ENCODE results near the gene ALG14.
"Not testable (repeated sequence)": the region's sequence is repeated elsewhere in the genome, so short reads cannot be mapped to it uniquely, and the experiment has no call there.

The ALG14 gene

GRCh38 chr1:95005584-95005983 lies 67.2 kb downstream of the ALG14 start:
- no peak for DNase-seq

- no peak for DNase-seq
These were observed 68.7 kb downstream of the ALG14 start for GRCh38 chr1:95004013-95004412.

- no peak for DNase-seq
These were observed 69.4 kb downstream of the ALG14 start for GRCh38 chr1:95003433-95003738.

DNA sequence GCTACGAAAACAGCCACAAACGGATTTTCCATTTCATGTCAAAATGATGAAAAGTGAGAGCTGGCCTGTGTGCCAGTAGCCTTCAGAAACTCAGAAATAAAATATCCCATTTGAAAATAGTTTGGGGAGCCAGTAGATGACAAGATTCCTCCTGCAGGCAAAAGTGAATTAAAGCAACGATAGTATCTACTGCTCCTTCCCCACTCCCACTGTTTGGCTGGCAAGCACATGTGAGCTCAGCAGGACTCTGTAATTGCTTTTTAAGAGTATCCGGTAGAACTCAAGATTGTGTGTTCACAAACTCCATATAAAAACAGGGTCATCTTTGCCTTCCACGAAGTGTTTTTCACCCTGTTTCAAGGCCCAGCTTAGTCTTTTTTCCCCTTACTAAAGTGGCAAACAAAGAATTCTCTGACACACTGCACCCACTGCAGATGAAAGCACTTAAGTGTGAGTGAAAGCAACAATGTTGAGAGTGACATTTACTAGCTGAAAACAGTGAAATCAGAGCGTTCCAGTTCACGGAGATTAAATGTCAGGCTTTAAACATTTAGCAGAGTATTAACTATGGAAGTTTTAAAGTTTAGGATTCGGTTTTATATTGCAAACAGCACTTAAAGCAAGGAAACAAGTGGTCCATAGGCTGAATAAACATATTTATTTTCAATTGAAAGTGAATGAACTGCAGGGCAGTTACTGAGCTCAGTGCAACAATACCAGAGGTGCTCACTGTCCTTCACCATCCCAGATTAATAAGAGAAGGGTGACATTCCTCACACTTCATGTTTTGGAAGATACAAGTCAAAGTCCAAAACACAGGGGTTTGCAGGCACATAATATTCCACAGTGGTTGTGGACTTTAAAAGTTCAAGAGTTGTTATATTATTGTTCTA lies 70.0 kb downstream of the ALG14 start:
- DNase-seq: no peak

DNA sequence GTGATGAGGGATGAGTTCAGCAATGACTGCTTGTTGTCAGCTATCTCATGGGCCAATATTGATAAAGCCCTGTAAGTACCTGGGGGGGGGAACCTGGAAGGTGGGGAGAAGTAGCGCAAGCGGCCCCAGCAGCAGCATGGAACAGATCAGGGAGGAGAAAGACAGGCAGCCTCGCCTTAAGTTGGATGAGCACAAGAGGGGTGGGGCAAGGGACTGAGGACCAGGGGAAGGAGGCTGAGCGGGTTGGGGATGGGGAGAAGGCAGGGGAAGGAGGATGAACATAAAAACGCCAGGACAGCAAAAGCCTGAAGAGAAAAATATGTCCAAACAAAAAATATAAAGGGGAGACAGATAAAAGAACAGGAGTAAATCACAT lies 70.6 kb downstream of the ALG14 start:
- DNase-seq: no peak

DNA sequence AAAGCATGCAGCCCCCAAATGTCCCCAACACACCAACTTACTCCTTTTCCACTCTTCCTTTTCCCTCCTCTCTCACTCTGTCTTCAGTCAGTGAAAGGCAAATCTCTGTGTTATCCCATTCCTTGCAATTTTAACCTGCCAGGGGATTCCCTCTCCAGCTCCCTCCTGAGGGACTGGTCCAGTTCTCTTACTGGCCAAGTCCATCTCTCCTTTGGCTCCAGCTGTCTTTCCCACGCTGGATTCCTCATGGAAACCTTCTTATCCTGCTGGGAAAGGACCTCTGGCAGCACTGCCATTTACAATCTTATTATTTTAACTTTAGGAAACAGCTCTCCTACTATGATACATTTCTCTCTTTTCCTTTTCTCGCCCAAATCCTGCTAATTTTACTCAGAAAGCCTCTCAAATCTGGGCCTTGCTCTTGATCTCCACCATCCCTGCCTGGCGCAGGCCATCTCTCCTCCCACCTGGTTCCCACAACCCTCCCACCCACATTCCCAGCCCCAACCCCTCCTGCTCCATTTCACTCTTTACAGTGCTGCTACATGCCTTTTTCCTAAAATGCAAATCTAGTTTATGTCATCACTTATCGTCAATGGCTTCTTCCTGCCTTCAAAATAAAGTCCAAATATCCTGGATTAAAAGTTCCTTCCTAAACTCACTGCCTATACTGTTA lies 73.2 kb downstream of the ALG14 start:
- no peak for DNase-seq

GRCh38 chr1:94998748-94999147 lies 74.0 kb downstream of the ALG14 start:
- no peak for DNase-seq

- no peak for DNase-seq
These were observed 74.6 kb downstream of the ALG14 start for GRCh38 chr1:94998114-94998513.

- DNase-seq: not testable (repeated sequence)
These were observed 77.2 kb downstream of the ALG14 start for GRCh38 chr1:94995536-94995935.

GRCh38 chr1:94994805-94995204 lies 77.9 kb downstream of the ALG14 start:
- DNase-seq: no peak

- DNase-seq: no peak
These were observed 78.7 kb downstream of the ALG14 start for GRCh38 chr1:94993931-94994645.

DNA sequence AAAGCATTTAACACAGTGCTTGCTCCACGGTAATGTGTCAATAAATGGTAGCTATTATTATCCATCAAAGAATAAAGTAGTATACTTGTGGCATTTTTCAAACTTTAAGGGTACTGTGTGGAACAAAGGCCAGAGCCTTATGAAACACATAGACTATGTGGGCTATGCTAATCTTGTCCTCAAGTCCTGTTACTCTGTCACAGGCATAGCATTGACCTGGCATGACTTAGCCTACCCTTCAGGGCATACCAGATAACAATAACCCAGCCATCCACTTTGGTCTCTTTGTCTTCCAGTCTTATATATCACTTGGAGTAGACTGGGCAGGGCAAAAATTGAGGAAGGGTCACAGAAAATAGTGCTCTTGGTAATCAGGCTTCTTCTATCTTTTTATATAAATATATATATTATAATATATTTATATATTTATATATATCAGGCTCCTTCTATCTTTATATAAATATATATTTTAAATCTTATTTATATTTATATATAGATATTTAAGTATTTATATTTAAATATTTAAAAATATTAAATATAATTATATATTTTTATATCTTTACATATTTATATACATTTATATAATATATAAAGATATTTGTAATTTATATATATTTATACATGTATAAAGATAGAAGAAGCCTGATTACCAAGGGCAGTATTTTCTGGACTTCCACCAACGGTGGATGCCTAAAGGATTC lies 79.7 kb downstream of the ALG14 start:
- no peak for DNase-seq

- DNase-seq: no peak
These were observed 80.6 kb downstream of the ALG14 start for GRCh38 chr1:94992161-94992560.

DNA sequence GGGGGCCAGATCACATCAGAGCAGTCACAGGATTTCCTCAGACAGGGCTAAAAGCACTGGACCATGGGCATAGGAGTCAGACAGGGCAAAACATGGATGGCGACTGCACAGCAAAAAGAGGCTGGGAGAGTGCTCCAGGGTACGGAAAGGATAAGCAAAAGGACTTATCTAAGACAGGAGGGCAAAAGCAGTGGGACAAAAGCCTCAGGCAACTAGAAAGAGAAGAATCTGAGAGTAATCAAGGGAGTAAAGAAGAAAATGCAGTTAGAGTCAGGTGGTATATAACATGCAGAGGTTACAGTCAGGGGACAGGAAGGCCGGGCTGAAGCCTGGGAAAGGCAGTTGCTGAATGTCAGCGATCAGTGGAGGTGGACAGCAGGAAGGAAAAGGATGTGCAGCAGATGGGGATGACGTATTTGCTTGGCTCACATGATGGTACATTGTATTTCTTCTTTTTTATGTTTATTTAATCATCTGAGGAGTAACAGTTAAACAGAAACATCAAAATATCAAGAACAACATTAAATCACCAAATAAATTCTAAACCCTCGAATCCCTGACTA lies 82.8 kb downstream of the ALG14 start:
- no peak for DNase-seq

- no peak for DNase-seq
These were observed 83.4 kb downstream of the ALG14 start for GRCh38 chr1:94989398-94989797.

GRCh38 chr1:94988356-94988755 lies 84.4 kb downstream of the ALG14 start:
- DNase-seq: no peak

DNA sequence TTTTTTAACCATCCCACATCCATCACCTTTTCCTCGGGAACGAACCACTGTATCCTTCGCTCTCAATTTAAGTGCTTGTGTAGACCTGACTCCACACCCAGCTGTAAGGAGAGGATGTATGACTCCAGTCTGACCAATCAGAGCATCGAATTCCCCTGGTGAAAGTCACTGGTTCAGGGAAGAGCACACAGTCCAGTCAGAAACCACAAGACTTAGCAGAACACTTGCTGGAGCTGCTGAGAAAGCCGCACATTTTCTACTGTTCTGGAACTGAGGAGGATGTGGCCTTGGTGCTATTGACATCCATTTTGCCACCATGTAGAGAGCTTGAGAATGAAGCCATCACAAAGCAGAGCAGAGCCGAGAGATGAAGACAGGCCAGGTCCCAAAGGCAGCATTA lies 86.0 kb downstream of the ALG14 start:
- no peak for DNase-seq

DNA sequence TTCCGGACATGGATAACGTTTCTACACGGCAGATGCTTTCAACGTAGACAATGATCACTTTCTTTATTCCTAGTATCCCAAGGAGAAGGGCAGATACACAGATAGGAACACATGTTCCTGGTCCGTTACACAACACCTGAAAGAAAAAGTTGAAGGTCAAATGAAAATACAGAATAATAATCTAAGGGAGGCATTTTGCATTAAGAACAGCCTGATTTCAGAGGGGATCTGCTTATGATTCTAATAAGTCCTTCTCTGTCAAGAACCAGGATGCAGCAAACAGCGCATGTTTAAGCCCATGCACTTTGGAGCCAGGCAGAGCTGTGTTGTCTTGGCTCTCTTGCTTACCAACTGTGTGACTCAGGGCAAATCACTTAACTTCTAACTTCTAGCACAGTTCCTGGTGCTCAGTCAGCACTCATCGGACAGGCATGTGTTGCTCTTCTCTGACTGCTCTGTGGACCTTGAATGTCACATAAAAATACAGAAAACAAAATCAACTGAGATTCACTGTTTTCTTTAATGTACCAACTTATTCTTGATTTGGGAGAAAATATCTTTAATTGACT lies 89.5 kb downstream of the ALG14 start:
- DNase-seq: peak; percentile 29

- no peak for DNase-seq
These were observed 90.4 kb downstream of the ALG14 start for GRCh38 chr1:94982398-94982797.

DNA sequence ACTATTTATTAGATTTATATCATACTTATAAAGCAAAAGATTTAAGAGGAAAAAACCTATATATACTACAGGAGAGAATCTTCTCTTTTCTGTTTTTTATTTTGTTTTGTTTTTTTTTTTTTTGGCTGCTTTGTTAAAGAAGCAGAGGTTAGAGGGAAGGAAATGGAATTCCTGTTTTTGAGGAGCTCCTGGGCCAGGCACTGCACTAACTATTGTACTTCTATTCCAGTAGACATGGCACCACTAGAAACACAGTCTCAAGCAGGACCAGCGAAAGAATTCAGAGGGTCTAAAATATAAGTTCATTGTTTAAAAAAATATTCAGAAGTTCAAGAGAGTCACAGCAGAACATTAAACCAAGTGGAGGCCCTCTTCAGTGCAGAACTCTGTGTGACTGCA lies 91.2 kb downstream of the ALG14 start:
- DNase-seq: no peak

GRCh38 chr1:94980582-94981574 lies 91.9 kb downstream of the ALG14 start:
- DNase-seq: no peak

Data from NCI-H2171 treated with DMSO at 0.1 percent for 48 hours (cell line).